Transverse colon (tissue), 4 donors: Measurements from ENCODE around the gene MAGI2. TPM values are rescaled to one million over a fixed set of nuclear protein-coding genes. Genes with fewer than 3 reads are reported as not detected.

Source experiments
- DNase-seq: peaks from one replicate; pipeline ENCODE4 v3.0.0-alpha.2; 2019
- H3K27ac ChIP-seq, 4 donors: fragments of 200-600 bp; sonication (generic); 2 replicates each; pipeline ENCODE4 v1.5.1; 2016 to 2018; ENCODE audit warnings: inconsistent platforms in 4 of 4
- H3K27me3 ChIP-seq: fragments of 200-600 bp; sonication (generic); 2 replicates; pipeline ENCODE4 v1.5.1; 2017; ENCODE audit warnings: inconsistent platforms
- H3K36me3 ChIP-seq, 4 donors: fragments of 200-600 bp; sonication (generic); 2 replicates each; pipeline ENCODE4 v1.5.1; 2017 to 2019; ENCODE audit warnings: inconsistent platforms in 4 of 4
- H3K4me1 ChIP-seq, 4 donors: fragments of 200-600 bp; sonication (generic); 2 replicates each; pipeline ENCODE4 v1.5.1; 2017 to 2020; ENCODE audit warnings: inconsistent platforms in 4 of 4
- H3K4me3 ChIP-seq, 4 donors: fragments of 200-600 bp; sonication (generic); 1 replicate in 1 of 4; 2 replicates in 3 of 4; pipeline versions ENCODE4 v1.5.1 to v1.6.1; 2017 to 2019; ENCODE audit warnings: inconsistent platforms in 4 of 4
- H3K9me3 ChIP-seq, 2 donors: fragments of 200-600 bp; sonication (generic); 2 replicates each; pipeline ENCODE4 v1.5.1; 2017 to 2019; ENCODE audit warnings: inconsistent platforms in 2 of 2
- CTCF ChIP-seq, 5 experiments: fragments of 200-600 bp in 3 of 5; fragments of 450-650 bp in 2 of 5; sonication (generic) in 3 of 5; IDR thresholded peaks; 1 replicate in 2 of 5; 2 replicates in 3 of 5; pipeline ENCODE4 v1.5.1; 2016 to 2017; ENCODE audit warnings: antibody characterized with exemption in 5 of 5, inconsistent platforms in 3 of 5, mild to moderate bottlenecking in 2 of 5, moderate library complexity in 1 of 5
- EP300 ChIP-seq: sonication (generic); formaldehyde crosslinking; IDR thresholded peaks from one replicate; pipeline ENCODE4 v1.6.1; 2017; ENCODE audit warnings: antibody characterized with exemption, low read depth
- POLR2A ChIP-seq: fragments of 450-650 bp; IDR thresholded peaks from one replicate; pipeline ENCODE4 v1.6.1; 2016; ENCODE audit warnings: antibody characterized with exemption, mild to moderate bottlenecking, moderate library complexity
- POLR2AphosphoS5 ChIP-seq, 3 donors: sonication (generic); formaldehyde crosslinking; IDR thresholded peaks; one replicate each; pipeline ENCODE4 v1.6.1; 2016; ENCODE audit warnings: antibody characterized with exemption in 3 of 3
- WGBS, 2 donors: methylation state at CpG; one replicate each; pipeline ENCODE4 v1.1.5; 2018; ENCODE audit warnings: low coverage in 1 of 2; 5-methylcytosine and 5-hydroxymethylcytosine counted together
- in situ Hi-C, 4 donors: fragments of 200-750 bp; cut with MboI; loops; one replicate each; pipeline versions ENCODE4 v1.15.0 to v1.15.1; 2017; ENCODE audit warnings: low sequenced_read_pairs in 3 of 4, low pct_ligation_motif_present in 1 of 4, low pct_unique_long_range_greater_than_20kb in 1 of 4
- intact Hi-C: fragments of 100-400 bp; cut with DNase I; formaldehyde crosslinking; loops from one replicate; pipeline ENCODE4 v1.15.1; 2023; ENCODE audit warnings: low total_unique reads
- total RNA-seq, 4 donors: library from RNA; depleted of rRNA; stranded (reverse); fragments of >200 nt; gene quantifications; one replicate each; pipeline ENCODE4 v1.1.0, GENCODE V29; 2016

MAGI2 gene
- total RNA-seq, 4 donors from 2014 or later: 1.6 to 9.7 (median 4.1) TPM

DNA sequence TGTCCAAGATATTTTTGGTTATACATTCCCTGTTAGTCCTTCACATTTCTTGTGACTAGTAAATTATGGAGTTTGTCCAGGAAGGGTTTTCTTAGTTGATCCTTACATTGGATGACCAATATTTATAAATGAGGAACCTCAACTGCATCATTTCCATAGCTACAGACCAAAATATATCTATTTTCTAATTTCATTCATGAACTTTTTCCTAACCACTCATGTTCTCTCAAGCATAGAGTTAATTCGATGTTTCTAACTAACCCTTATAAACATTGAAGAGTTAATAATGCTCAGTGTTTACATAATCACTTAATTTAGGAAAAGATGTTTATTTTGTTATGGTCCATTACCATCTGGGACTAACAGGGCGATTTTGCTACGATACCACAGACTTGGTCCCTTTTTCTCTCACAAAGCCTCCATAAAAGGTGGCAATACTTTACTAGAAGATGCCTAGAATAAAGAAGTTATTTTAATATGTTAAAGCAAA lies 591.0 kb downstream of the MAGI2 start:
- no peak overlapping the region for H3K27ac ChIP-seq
- H3K9me3 ChIP-seq: no peaks in the 10 kb centered on the region
- H3K4me3 ChIP-seq: no peak overlapping the region
- in situ Hi-C loops (no loop called here), intact Hi-C loops (no loop called here)
- no peaks in the 10 kb centered on the region for H3K36me3 ChIP-seq
- H3K4me1 ChIP-seq: no peaks in the 10 kb centered on the region
- TF ChIP-seq EP300 (no peak), POLR2A (no peak), POLR2AphosphoS5 (IDR thresholded peaks at IDR 0.05) (no peak), CTCF (IDR thresholded peaks at IDR 0.05) (no peak)
- 46 to 52% methylated on average over 3 of the region's 3 CpGs for WGBS, 2 donors
- H3K27me3 ChIP-seq: no peaks in the 10 kb centered on the region
- no peak for DNase-seq

- Histone ChIP-seq H3K4me3 (no peak overlapping the region), H3K27ac (no peak overlapping the region), H3K36me3 (no peaks in the 10 kb centered on the region), H3K27me3 (no peaks in the 10 kb centered on the region), H3K9me3 (no peaks in the 10 kb centered on the region), H3K4me1 (no peaks in the 10 kb centered on the region)
- no peak for DNase-seq
- no peak for TF ChIP-seq POLR2A
- TF ChIP-seq CTCF (IDR thresholded peaks at IDR 0.05): no peak
- no peak for TF ChIP-seq POLR2AphosphoS5 (IDR thresholded peaks at IDR 0.05)
- TF ChIP-seq EP300: no peak
- in situ Hi-C loops: no loop called here
- intact Hi-C loops: no loop called here
- WGBS, 2 donors: 58 to 86% methylated on average over 3 to 6 of the region's 6 CpGs
Measured at GRCh38 chr7:78852951-78853350, 600.5 kb downstream of the MAGI2 start.

DNA sequence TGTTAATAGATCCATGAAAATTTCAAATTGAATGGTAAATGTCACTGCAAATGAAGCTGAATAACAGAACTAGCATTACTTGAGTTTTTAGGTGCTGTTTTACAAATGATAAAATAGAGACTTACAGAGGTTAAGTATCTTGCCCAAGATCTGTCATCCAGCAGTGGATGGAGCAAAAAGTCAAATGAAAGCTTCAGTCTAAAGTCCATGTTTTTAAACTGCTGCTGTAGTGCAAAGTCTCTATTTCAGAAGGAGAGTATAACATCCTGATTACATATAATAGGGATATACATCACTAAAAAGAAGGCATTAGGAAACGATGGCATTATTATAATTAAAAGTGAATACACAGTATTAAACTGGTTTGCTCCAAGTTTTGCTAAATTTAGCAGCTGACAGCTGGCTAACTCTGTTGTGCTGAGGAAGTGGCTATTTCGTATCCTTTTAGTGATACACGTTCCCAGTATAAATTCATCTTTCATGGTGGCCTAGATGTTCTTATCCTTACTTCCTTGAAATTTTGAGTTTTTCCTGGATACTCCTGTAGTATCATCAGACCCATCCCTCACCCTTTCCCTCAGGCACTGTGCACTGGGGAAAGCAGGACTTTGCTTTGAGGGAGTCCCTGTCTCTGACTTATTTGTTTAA lies 603.2 kb downstream of the MAGI2 start:
- no peaks in the 10 kb centered on the region for H3K27me3 ChIP-seq
- H3K4me3 ChIP-seq: no peak overlapping the region
- TF ChIP-seq CTCF (IDR thresholded peaks at IDR 0.05) (no peak), POLR2AphosphoS5 (IDR thresholded peaks at IDR 0.05) (no peak), EP300 (no peak), POLR2A (no peak)
- no peak overlapping the region for H3K27ac ChIP-seq
- no peaks in the 10 kb centered on the region for H3K36me3 ChIP-seq
- 48 to 58% methylated on average over 3 of the region's 3 CpGs for WGBS, 2 donors
- no peaks in the 10 kb centered on the region for H3K9me3 ChIP-seq
- intact Hi-C loops: no loop called here
- no peak for DNase-seq
- no peaks in the 10 kb centered on the region for H3K4me1 ChIP-seq
- in situ Hi-C loops: no loop called here

DNA sequence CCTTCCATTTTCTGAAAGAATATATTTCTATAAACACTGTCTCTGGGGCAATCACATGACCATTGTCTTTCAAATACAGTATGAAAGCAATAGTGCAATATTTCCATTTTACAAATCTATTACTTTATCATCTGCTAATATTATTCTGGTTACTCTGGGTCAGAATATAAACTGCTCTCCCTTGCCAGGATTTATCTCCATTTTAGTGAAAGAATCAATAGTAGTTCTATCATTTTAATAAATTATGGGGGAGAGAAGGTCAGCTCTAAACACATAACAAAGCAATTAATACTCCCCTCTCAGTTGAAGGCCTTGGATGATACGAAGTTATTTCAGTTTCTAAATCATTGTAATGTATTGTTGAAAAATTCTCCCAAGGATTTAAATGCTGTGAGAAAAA lies 608.3 kb downstream of the MAGI2 start:
- intact Hi-C loops: no loop called here
- no peaks in the 10 kb centered on the region for H3K27me3 ChIP-seq

More for the DNA sequence above, 608.3 kb downstream of the MAGI2 start:
- Histone ChIP-seq H3K4me3 (no peak overlapping the region), H3K4me1 (no peaks in the 10 kb centered on the region), H3K9me3 (no peaks in the 10 kb centered on the region), H3K36me3 (no peaks in the 10 kb centered on the region), H3K27ac (no peak overlapping the region)
- DNase-seq: no peak
- TF ChIP-seq POLR2A: no peak
- TF ChIP-seq EP300: no peak
- no peak for TF ChIP-seq CTCF (IDR thresholded peaks at IDR 0.05)
- no peak for TF ChIP-seq POLR2AphosphoS5 (IDR thresholded peaks at IDR 0.05)
- in situ Hi-C loops: no loop called here
- WGBS, 2 donors: 27 to 43% methylated on average over 1 of the region's 1 CpG
